ENCODE measurements around the gene PCSK4. TPM values are rescaled to one million over a fixed set of nuclear protein-coding genes. Genes with fewer than 3 reads are reported as not detected.

The PCSK4 gene
- total RNA-seq, 1 donor from 2014 or later = 5.4 TPM

- Histone ChIP-seq H3K4me1 (peaks cover 58% of the 10 kb centered on the region), H3K36me3 (peaks cover 0 to 11% of the 10 kb centered on the region in 2 donors), H3K27me3 (peaks cover 4% of the 10 kb centered on the region), H3K9me3 (no peaks in the 10 kb centered on the region), H3K27ac (no peak overlapping the region), H3K4me3 (no peak overlapping the region)
- TF ChIP-seq POLR2A (IDR thresholded peaks at IDR 0.05) = no peak
- TF ChIP-seq CTCF (IDR thresholded peaks at IDR 0.05) = no peak
- TF ChIP-seq POLR2AphosphoS5 (IDR thresholded peaks at IDR 0.05; ENCODE audit: insufficient read depth in 1 of 2, low read depth in 1 of 2) = no peak
- no peak for DNase-seq (ENCODE audit: extremely low spot score in 2 of 2)
- intact Hi-C loops (cut with DNase I) = no loop called here
Measured at GRCh38 chr19:1472231-1473084, 17.7 kb downstream of the PCSK4 start.

- peaks cover 58% of the 10 kb centered on the region for H3K4me1 ChIP-seq
- no peak overlapping the region for H3K27ac ChIP-seq
- no peaks in the 10 kb centered on the region for H3K9me3 ChIP-seq
- intact Hi-C loops (cut with DNase I) = no loop called here
- TF ChIP-seq CTCF (IDR thresholded peaks at IDR 0.05) = no peak
- TF ChIP-seq POLR2A (IDR thresholded peaks at IDR 0.05) = no peak
- no peak for TF ChIP-seq POLR2AphosphoS5 (IDR thresholded peaks at IDR 0.05; ENCODE audit: insufficient read depth in 1 of 2, low read depth in 1 of 2)
- peaks cover 0 to 11% of the 10 kb centered on the region in 2 donors for H3K36me3 ChIP-seq
- no peak for DNase-seq (ENCODE audit: extremely low spot score in 2 of 2)
- peak overlapping the region in 1 of 2 donors; percentile 51 for H3K4me3 ChIP-seq
- peaks cover 4% of the 10 kb centered on the region for H3K27me3 ChIP-seq
Measured at GRCh38 chr19:1471515-1472160, 18.5 kb downstream of the PCSK4 start.

DNA sequence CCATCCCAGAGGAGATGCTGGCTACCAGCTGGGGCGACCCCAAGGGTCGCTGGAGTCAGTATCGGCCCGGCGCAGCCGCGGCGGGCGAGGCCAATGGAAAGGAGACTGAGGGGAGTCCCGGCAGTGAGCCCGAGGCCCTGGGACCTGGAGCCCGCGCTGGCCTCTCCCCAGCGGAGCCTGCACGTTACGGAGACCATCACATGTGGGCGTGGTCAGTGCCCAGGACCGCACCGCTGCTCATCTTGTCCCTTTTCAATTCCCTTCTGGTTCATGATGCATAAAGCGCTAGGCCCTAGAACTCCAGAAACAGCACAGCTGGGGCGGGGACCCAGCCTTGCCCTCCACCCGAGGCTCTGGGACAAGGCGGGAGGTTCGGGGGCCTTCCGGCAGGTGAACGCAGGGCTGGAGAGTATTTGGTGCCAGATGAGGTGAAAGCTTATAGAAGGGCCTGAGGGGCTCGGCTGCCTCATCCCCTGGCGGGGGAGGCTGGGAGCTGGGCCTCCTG is 19.1 kb downstream of the PCSK4 start:
- peak overlapping the region; percentile 46 to 51 for H3K4me3 ChIP-seq
- intact Hi-C loops (cut with DNase I) = no loop called here
- H3K27ac ChIP-seq = no peak overlapping the region
- peaks cover 64% of the 10 kb centered on the region for H3K4me1 ChIP-seq
- H3K9me3 ChIP-seq = no peaks in the 10 kb centered on the region
- H3K27me3 ChIP-seq = peaks cover 4% of the 10 kb centered on the region
- H3K36me3 ChIP-seq = peaks cover 0 to 6% of the 10 kb centered on the region in 2 donors
- DNase-seq (ENCODE audit: extremely low spot score in 2 of 2) = no peak
- no peak for TF ChIP-seq POLR2AphosphoS5 (IDR thresholded peaks at IDR 0.05; ENCODE audit: insufficient read depth in 1 of 2, low read depth in 1 of 2)
- no peak for TF ChIP-seq POLR2A (IDR thresholded peaks at IDR 0.05)
- TF ChIP-seq CTCF (IDR thresholded peaks at IDR 0.05) = no peak

DNA sequence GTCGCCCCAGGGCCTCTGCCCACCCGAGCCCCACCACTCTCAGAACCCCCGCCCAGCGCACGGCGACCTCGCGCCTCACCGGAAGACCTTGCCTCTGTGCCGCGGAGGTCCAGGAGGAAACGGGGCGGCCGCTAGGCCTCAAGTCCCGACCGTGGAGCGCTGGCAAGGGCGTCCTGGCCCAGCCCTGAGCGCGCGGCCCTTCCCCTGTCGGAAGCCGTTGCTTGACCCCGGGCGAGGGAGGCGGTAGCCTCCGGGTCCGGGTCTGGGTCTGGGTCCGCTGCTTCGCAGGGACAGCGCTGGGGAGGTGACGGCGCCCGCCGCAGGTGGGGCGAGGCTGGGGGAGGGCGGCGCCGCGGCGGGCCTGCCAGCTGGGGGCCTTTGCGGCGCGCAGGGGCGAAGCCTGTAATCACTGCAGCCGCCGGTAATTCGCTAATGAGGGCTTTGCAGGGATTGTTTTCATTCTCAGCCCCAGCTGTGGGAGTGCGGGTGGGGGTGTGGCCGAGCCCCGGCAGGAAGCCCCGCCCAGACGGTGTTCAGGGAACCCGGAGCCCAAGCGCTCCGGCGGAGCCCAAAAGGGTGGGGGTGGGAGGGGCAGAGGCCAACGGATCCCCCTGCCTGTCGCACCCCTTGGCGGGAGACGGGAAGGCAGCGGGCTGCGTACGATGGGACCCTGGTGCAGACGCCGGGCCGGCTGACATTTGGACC is 19.7 kb downstream of the PCSK4 start:
- Histone ChIP-seq H3K9me3 (no peaks in the 10 kb centered on the region), H3K36me3 (peaks cover 0 to under 1% of the 10 kb centered on the region in 2 donors), H3K4me1 (peaks cover 70% of the 10 kb centered on the region), H3K4me3 (peak overlapping the region; percentile 46 to 51), H3K27ac (no peak overlapping the region), H3K27me3 (peaks cover 4% of the 10 kb centered on the region)
- TF ChIP-seq CTCF (IDR thresholded peaks at IDR 0.05) (no peak), POLR2AphosphoS5 (IDR thresholded peaks at IDR 0.05; ENCODE audit: insufficient read depth in 1 of 2, low read depth in 1 of 2) (peak in 1 of 2 donors; percentile 36), POLR2A (IDR thresholded peaks at IDR 0.05) (no peak)
- intact Hi-C loops (cut with DNase I) = no loop called here
- DNase-seq (ENCODE audit: extremely low spot score in 2 of 2) = no peak

Measured in vagina (tissue), 2 donors.